NCI-H2196 (cell line): Measurements from ENCODE around the gene MCMBP.
"Not testable (repeated sequence)": the region's sequence is repeated elsewhere in the genome, so short reads cannot be mapped to it uniquely, and the experiment has no call there.

Experiments used
- DNase-seq: peaks from one replicate; lab custom pipeline; 2025; ENCODE audit not compliant: unreplicated experiment; lab: John Stamatoyannopoulos, UW

Gene MCMBP

GRCh38 chr10:119878524-119878923, 5.9 kb upstream of the MCMBP start:
- DNase-seq: no peak

GRCh38 chr10:119872860-119873681, 428 bp upstream of the MCMBP start:
- DNase-seq: peak; percentile 69

GRCh38 chr10:119871881-119872609, 598 bp downstream of the MCMBP start:
- DNase-seq: no peak

- DNase-seq: not testable (repeated sequence)
Measured at GRCh38 chr10:119869398-119869797, 3.2 kb downstream of the MCMBP start.

- no peak for DNase-seq
Measured at GRCh38 chr10:119867317-119867716, 5.3 kb downstream of the MCMBP start.

- DNase-seq: no peak
Measured at GRCh38 chr10:119865699-119866240, 6.9 kb downstream of the MCMBP start.

- DNase-seq: no peak
Measured at GRCh38 chr10:119863951-119864565, 8.6 kb downstream of the MCMBP start.

GRCh38 chr10:119862524-119862923, 10.1 kb downstream of the MCMBP start:
- no peak for DNase-seq

GRCh38 chr10:119860866-119861607, 11.6 kb downstream of the MCMBP start:
- no peak for DNase-seq

- peak; percentile 25 for DNase-seq
Measured at GRCh38 chr10:119859420-119860258, 13.0 kb downstream of the MCMBP start.

GRCh38 chr10:119858063-119858462, 14.6 kb downstream of the MCMBP start:
- DNase-seq: no peak

- DNase-seq: no peak
Measured at GRCh38 chr10:119853574-119853973, 19.1 kb downstream of the MCMBP start.

GRCh38 chr10:119852822-119853221, 19.8 kb downstream of the MCMBP start:
- DNase-seq: no peak

- no peak for DNase-seq
Measured at GRCh38 chr10:119852277-119852676, 20.4 kb downstream of the MCMBP start.

GRCh38 chr10:119849944-119850343, 22.7 kb downstream of the MCMBP start:
- DNase-seq: no peak

- DNase-seq: no peak
Measured at GRCh38 chr10:119849031-119849789, 23.4 kb downstream of the MCMBP start.

GRCh38 chr10:119845656-119846055, 27.0 kb downstream of the MCMBP start:
- no peak for DNase-seq

GRCh38 chr10:119834188-119834587, 38.5 kb downstream of the MCMBP start:
- DNase-seq: no peak

GRCh38 chr10:119832951-119833350, 39.7 kb downstream of the MCMBP start:
- DNase-seq: no peak
